HepG2 (cell line): ENCODE data around the gene PLPPR2. TPM values are rescaled to one million over a fixed set of nuclear protein-coding genes. Genes with fewer than 3 reads are reported as not detected.

ENCODE experiments used
- ATAC-seq: fragments of 200-7000 bp; cut with Tn5 transposase; 3 replicates; pipeline ENCODE4 v1.9.1; 2020; ENCODE audit warnings: mild to moderate bottlenecking, moderate library complexity
- BruUV-seq: library from RNA; stranded (reverse); fragments of 400-500 nt; replicated peaks from 2 replicates; lab custom pipeline; 2021; lab: Mats Ljungman, UMichigan
- CTCF ChIA-PET: fragments of 300-600 bp; formaldehyde crosslinking; extraction: SDS; loops from one replicate; lab custom pipeline; 2021; ENCODE audit warnings: low total read pairs, inconsistent platforms, low intra/inter-chr PET ratio; lab: Yijun Ruan, JAX
- POLR2A ChIA-PET: fragments of 350-600 bp; sonication (Branson Sonifier 250); formaldehyde crosslinking; loops from one replicate; lab custom pipeline; 2020; ENCODE audit warnings: antibody characterized with exemption, inconsistent platforms; lab: Yijun Ruan, JAX
- DNase-seq: peaks from one replicate; pipeline ENCODE4 v3.0.0-alpha.2; 2015; ENCODE audit warnings: low spot score
- FAIRE-seq: peaks from 3 replicates; lab custom pipeline; 2011; peaks lifted over from hg19 to GRCh38; lab: Jason Lieb, UNC
- H2AFZ ChIP-seq: one replicate; pipeline ENCODE4 v1.6.1; 2011; ENCODE audit warnings: low read length, inconsistent platforms
- H3K27ac ChIP-seq: fragments of 300-600 bp; 3 replicates; pipeline ENCODE4 v1.8.0; 2011; ENCODE audit warnings: mixed run types, mild to moderate bottlenecking, mixed read lengths, low read length, inconsistent platforms; ENCODE audit not compliant: insufficient read depth; ENCODE audit errors: extremely low read length
- H3K27me3 ChIP-seq, 2 experiments: fragments of 200-600 bp in 1 of 2; 2 replicates in 1 of 2; 3 replicates in 1 of 2; pipeline versions ENCODE4 v1.6.0 to v1.8.0; 2011; ENCODE audit warnings: low read length in 2 of 2, mild to moderate bottlenecking in 2 of 2, moderate library complexity in 2 of 2, inconsistent platforms in 1 of 2; ENCODE audit not compliant: insufficient read depth in 2 of 2, control insufficient read depth in 1 of 2
- H3K36me3 ChIP-seq, 2 experiments: fragments of 200-600 bp in 1 of 2; replicated peaks in 1 of 2; 2 replicates in 1 of 2; 3 replicates in 1 of 2; pipeline versions ENCODE4 v1.5.1 to v1.8.0; 2011; ENCODE audit warnings: low read length in 2 of 2, inconsistent platforms in 1 of 2; ENCODE audit not compliant: insufficient read depth in 2 of 2, control insufficient read depth in 1 of 2
- H3K4me1 ChIP-seq: 2 replicates; pipeline ENCODE4 v1.5.1; 2012; ENCODE audit warnings: low read length, inconsistent platforms; ENCODE audit not compliant: insufficient read depth
- H3K4me2 ChIP-seq: 2 replicates; pipeline ENCODE4 v1.6.0; 2011; ENCODE audit warnings: low read depth, low read length, inconsistent platforms
- H3K4me3 ChIP-seq, 3 experiments: fragments of 200-600 bp in 1 of 3; sonication (generic), shearing (Covaris generic) in 1 of 3; replicated peaks in 1 of 3; 2 replicates each; pipeline ENCODE4 v1.5.1; 2011 to 2016; ENCODE audit warnings: low read length in 3 of 3, inconsistent platforms in 2 of 3, low read depth in 2 of 3, mild to moderate bottlenecking in 2 of 3, control low read depth in 1 of 3, mixed read lengths in 1 of 3; ENCODE audit not compliant: insufficient read depth in 1 of 3
- H3K79me2 ChIP-seq: one replicate; pipeline ENCODE4 v1.6.1; 2011; ENCODE audit warnings: low read length, inconsistent platforms; ENCODE audit not compliant: insufficient read depth
- H3K9ac ChIP-seq: 2 replicates; pipeline ENCODE4 v1.6.0; 2011; ENCODE audit warnings: mild to moderate bottlenecking, low read depth, low read length, inconsistent platforms; ENCODE audit not compliant: insufficient read depth
- H3K9me3 ChIP-seq: 2 replicates; pipeline ENCODE4 v1.5.1; 2012; ENCODE audit warnings: mild to moderate bottlenecking, low read length
- H4K20me1 ChIP-seq: 2 replicates; pipeline ENCODE4 v1.6.0; 2011; ENCODE audit warnings: inconsistent platforms, mild to moderate bottlenecking, low read length, moderate library complexity; ENCODE audit not compliant: insufficient read depth
- CSRNP1 ChIP-seq: sonication (generic); formaldehyde crosslinking; IDR thresholded peaks from 2 replicates; pipeline ENCODE4 v1.8.1; 2023; ENCODE audit warnings: mild to moderate bottlenecking, missing genetic modification reagents
- MED1 ChIP-seq: sonication (generic); formaldehyde crosslinking; IDR thresholded peaks from 2 replicates; pipeline ENCODE4 v1.4.0; 2020; ENCODE audit warnings: missing genetic modification reagents
- RAD51 ChIP-seq: fragments of 450-650 bp; IDR thresholded peaks from 2 replicates; pipeline ENCODE4 v1.6.1; 2016; ENCODE audit warnings: borderline replicate concordance
- RBAK ChIP-seq: sonication (generic); formaldehyde crosslinking; IDR thresholded peaks from 2 replicates; pipeline ENCODE4 v1.5.1; 2020; ENCODE audit warnings: mild to moderate bottlenecking, missing genetic modification reagents
- TBL1XR1 ChIP-seq: fragments of 150-350 bp; IDR thresholded peaks from 2 replicates; pipeline ENCODE4 v1.6.1; 2014; ENCODE audit warnings: borderline replicate concordance, low read length; ENCODE audit not compliant: partially characterized antibody
- ZMYM3 ChIP-seq: sonication (generic); formaldehyde crosslinking; IDR thresholded peaks from 2 replicates; pipeline ENCODE4 v1.5.1; 2020; ENCODE audit warnings: mild to moderate bottlenecking, missing genetic modification reagents
- ZNF230 ChIP-seq: sonication (generic); formaldehyde crosslinking; IDR thresholded peaks from 2 replicates; pipeline ENCODE4 v1.4.0; 2020; ENCODE audit warnings: mild to moderate bottlenecking, missing genetic modification reagents
- ZNF629 ChIP-seq: sonication (generic); formaldehyde crosslinking; conservative IDR thresholded peaks from 2 replicates; pipeline ENCODE4 v1.5.0; 2020; ENCODE audit warnings: missing genetic modification reagents
- ZNF816 ChIP-seq: sonication (generic); formaldehyde crosslinking; IDR thresholded peaks from 2 replicates; pipeline ENCODE4 v1.8.0; 2022; ENCODE audit warnings: missing genetic modification reagents, mild to moderate bottlenecking, borderline replicate concordance
- WGBS: methylation state at CpG from one replicate; pipeline ENCODE4 v1.1.6; 2017; ENCODE audit warnings: low lambda C conversion rate; 5-methylcytosine and 5-hydroxymethylcytosine counted together
- in situ Hi-C: cut with HindIII; loops from 2 replicates; pipeline ENCODE4 v1.10.0; 2017; ENCODE audit warnings: low pct_unique_long_range_greater_than_20kb; ENCODE audit not compliant: extremely low pct_ligation_motif_present
- intact Hi-C: fragments of 100-400 bp; cut with micrococcal nuclease; formaldehyde crosslinking; loops from one replicate; pipeline ENCODE4 v1.10.0; 2022; ENCODE audit not compliant: unreplicated experiment
- polyA plus RNA-seq, 8 experiments: library from polyadenylated mRNA; depleted of rRNA in 3 of 8; stranded (reverse) in 7 of 8; unstranded in 1 of 8; fragments of >200 nt; fragmentation: Illumina TruSeq in 4 of 8; extraction: Trizol in 4 of 8; gene quantifications; 2 replicates each; pipeline versions ENCODE4 v1.2.1 to v1.2.3, GENCODE V29; 2011 to 2016; ENCODE audit warnings: low read depth in 4 of 8, missing spikeins in 1 of 8, mixed read lengths in 1 of 8; ENCODE audit not compliant: insufficient read depth in 1 of 8
- total RNA-seq, 5 experiments: library from RNA; depleted of rRNA; stranded (reverse); fragments of >200 nt; fragmentation: Illumina TruSeq; extraction: Trizol; gene quantifications; 2 replicates each; pipeline ENCODE4 v1.2.3, GENCODE V29; 2016; ENCODE audit warnings: low read depth in 1 of 5
- TF ChIP-seq, protein P1 (sequence below): sonication (generic); formaldehyde crosslinking; conservative IDR thresholded peaks from 2 replicates; pipeline ENCODE4 v1.8.0; 2022; ENCODE audit warnings: missing genetic modification reagents
- TF ChIP-seq, protein P2 (sequence below): sonication (generic); formaldehyde crosslinking; IDR thresholded peaks from 2 replicates; pipeline ENCODE4 v1.5.0; 2020; ENCODE audit warnings: missing genetic modification reagents

PLPPR2 gene
- total and polyA plus RNA-seq, 2 of the 13 experiments (the other 11 are each of a cell fraction or from before 2014, with no cell fraction given): 1.5 to 2.1 TPM

- WGBS: 96% methylated on average over 7 of the region's 7 CpGs
- TF ChIP-seq ZNF816 (CRISPR knock-in tag) (no peak), MED1 (no peak), ZNF629 (peak; percentile 91), ZNF230 (no peak), CSRNP1 (CRISPR knock-in tag) (no peak), RBAK (CRISPR knock-in tag) (no peak), RAD51 (no peak), ZMYM3 (CRISPR knock-in tag) (peak; percentile 49; the same call in 1 of the 2 replicates), TBL1XR1 (no peak)
- TF ChIP-seq, protein P1, sequence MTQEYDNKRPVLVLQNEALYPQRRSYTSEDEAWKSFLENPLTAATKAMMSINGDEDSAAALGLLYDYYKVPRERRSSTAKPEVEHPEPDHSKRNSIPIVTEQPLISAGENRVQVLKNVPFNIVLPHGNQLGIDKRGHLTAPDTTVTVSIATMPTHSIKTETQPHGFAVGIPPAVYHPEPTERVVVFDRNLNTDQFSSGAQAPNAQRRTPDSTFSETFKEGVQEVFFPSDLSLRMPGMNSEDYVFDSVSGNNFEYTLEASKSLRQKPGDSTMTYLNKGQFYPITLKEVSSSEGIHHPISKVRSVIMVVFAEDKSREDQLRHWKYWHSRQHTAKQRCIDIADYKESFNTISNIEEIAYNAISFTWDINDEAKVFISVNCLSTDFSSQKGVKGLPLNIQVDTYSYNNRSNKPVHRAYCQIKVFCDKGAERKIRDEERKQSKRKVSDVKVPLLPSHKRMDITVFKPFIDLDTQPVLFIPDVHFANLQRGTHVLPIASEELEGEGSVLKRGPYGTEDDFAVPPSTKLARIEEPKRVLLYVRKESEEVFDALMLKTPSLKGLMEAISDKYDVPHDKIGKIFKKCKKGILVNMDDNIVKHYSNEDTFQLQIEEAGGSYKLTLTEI: no peak
- TF ChIP-seq, protein P2, sequence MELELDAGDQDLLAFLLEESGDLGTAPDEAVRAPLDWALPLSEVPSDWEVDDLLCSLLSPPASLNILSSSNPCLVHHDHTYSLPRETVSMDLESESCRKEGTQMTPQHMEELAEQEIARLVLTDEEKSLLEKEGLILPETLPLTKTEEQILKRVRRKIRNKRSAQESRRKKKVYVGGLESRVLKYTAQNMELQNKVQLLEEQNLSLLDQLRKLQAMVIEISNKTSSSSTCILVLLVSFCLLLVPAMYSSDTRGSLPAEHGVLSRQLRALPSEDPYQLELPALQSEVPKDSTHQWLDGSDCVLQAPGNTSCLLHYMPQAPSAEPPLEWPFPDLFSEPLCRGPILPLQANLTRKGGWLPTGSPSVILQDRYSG (CRISPR knock-in tag): no peak
- intact Hi-C loops: no loop called here
- no peaks in the 10 kb centered on the region for H3K79me2 ChIP-seq
- DNase-seq: no peak
- H3K4me2 ChIP-seq: no peak overlapping the region
- POLR2A ChIA-PET: interaction anchor here (2.3 kb wide), 1 partner anchor 49 kb away, joined by 10 read pairs; the partner anchor contains the start of gene SWSAP1
- FAIRE-seq: no peak
- ATAC-seq: no peak
- CTCF ChIA-PET: no interaction called here
- H4K20me1 ChIP-seq: no peaks in the 10 kb centered on the region
- H3K9ac ChIP-seq: no peak overlapping the region
- H3K27me3 ChIP-seq: no peaks in the 10 kb centered on the region
- in situ Hi-C loops: no loop called here
- peaks cover 35% of the 10 kb centered on the region for H3K4me1 ChIP-seq
- H3K4me3 ChIP-seq: no peak overlapping the region
- H3K27ac ChIP-seq: no peak overlapping the region
- BruUV-seq: no TSS peak
- no peak overlapping the region for H2AFZ ChIP-seq
- no peaks in the 10 kb centered on the region for H3K36me3 ChIP-seq
- H3K9me3 ChIP-seq: no peaks in the 10 kb centered on the region
Measured at GRCh38 chr19:11325544-11325943, 29.7 kb upstream of the PLPPR2 start.
